Measurements from ENCODE around the gene CNTN1. TPM values are rescaled to one million over a fixed set of nuclear protein-coding genes. Genes with fewer than 3 reads are reported as not detected.

Gene CNTN1
- total RNA-seq, 1 experiment from 2014 or later: 6.5 TPM

DNA sequence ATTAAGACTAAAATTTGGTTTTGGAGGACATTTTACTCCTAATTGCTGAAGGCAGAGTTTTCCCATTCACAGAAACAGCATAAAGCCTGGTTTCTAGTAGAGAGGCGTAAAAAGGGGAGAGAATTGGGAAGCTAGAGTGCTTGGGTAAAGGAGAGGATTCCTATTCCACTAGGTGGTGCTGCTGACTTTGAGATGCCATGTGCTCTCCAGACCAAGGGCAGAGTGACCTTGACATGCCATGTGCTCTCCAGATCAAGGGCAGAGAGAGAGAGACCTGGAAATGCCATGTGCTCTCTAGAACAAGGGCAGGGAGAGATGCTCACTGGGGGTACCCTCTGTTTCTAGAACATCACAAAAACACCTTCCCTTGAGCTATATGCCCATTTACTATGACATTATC lies 319.7 kb downstream of the CNTN1 start:
- H3K4me3 Mint-ChIP-seq: no peak overlapping the region
- H2BK12ac ChIP-seq (ENCODE audit: insufficient read length, low read depth, low read length): no peak overlapping the region

More for the DNA sequence above, 319.7 kb downstream of the CNTN1 start:
- Histone ChIP-seq H4K8ac (replicated peaks; ENCODE audit: insufficient read length, low read depth, low read length) (no peak overlapping the region), H3K4me1 (ENCODE audit: insufficient read depth, low read length) (no peaks in the 10 kb centered on the region), H3K79me1 (ENCODE audit: insufficient read depth, low read depth, low read length, poor library complexity, severe bottlenecking) (no peaks in the 10 kb centered on the region), H3K4me2 (ENCODE audit: insufficient read depth, insufficient read length, low read length) (no peak overlapping the region), H3K56ac (ENCODE audit: insufficient read length, low read depth, low read length) (no peak overlapping the region), H2AK5ac (ENCODE audit: insufficient read length, low read length) (no peak overlapping the region), H2BK20ac (ENCODE audit: low read depth, low read length, poor library complexity, severe bottlenecking) (no peak overlapping the region), H4K20me1 (ENCODE audit: control insufficient read depth, insufficient read depth, insufficient read length) (no peaks in the 10 kb centered on the region), H4K91ac (ENCODE audit: insufficient read length, low read depth, low read length) (no peak overlapping the region), H3K14ac (ENCODE audit: insufficient read depth, low read length) (no peak overlapping the region), H2BK5ac (ENCODE audit: insufficient read length, low read length) (no peak overlapping the region), H3K9ac (ENCODE audit: extremely low read depth, insufficient read length, low read length) (no peak overlapping the region), H2BK120ac (ENCODE audit: low read depth, low read length, poor library complexity, severe bottlenecking) (no peak overlapping the region), H3K79me2 (ENCODE audit: insufficient read depth, low read length) (no peaks in the 10 kb centered on the region), H3K23ac (ENCODE audit: insufficient read length, low read depth, low read length) (no peak overlapping the region), H3K27ac (ENCODE audit: insufficient read length, low read depth, low read length) (no peak overlapping the region), H3K4ac (ENCODE audit: low read depth, low read length) (no peak overlapping the region), H4K5ac (ENCODE audit: insufficient read length, low read depth, low read length) (no peak overlapping the region), H3T11ph (ENCODE audit: low read length) (no peak overlapping the region), H3K18ac (ENCODE audit: insufficient read length, low read depth, low read length) (no peak overlapping the region), H3K9me3 (ENCODE audit: control insufficient read depth, low read depth, low read length) (peaks cover 49% of the 10 kb centered on the region), H2BK15ac (ENCODE audit: low read depth, low read length) (no peak overlapping the region), H3K27me3 (ENCODE audit: insufficient read depth, low read length) (no peaks in the 10 kb centered on the region), H3K23me2 (ENCODE audit: insufficient read length, low read depth, low read length, poor library complexity, severe bottlenecking) (no peaks in the 10 kb centered on the region), H2AFZ (ENCODE audit: low read length) (no peak overlapping the region)
- Mint-ChIP-seq H3K4me1 (no peaks in the 10 kb centered on the region), H3K9me3 (peaks cover 48 to 60% of the 10 kb centered on the region in 2 experiments), H3K27ac (no peak overlapping the region), H3K36me3 (ENCODE audit: insufficient read depth in 1 of 3, low read depth in 3 of 3) (peaks cover 31 to 45% (median 36%) of the 10 kb centered on the region in 3 experiments), H3K27me3 (ENCODE audit: low read depth) (no peaks in the 10 kb centered on the region)
- WGBS (ENCODE audit: extremely low coverage, insufficient read length, low lambda C conversion rate): no CpG with 5 or more reads among the region's 1 CpG
- peak; percentile 48; the same call in 2 of the 3 replicates for TF ChIP-seq CTCF (conservative IDR thresholded peaks at IDR 0.05)
- no peak for DNase-seq

Data from H9 (cell line).